ENCODE measurements around the gene PLEKHD1. TPM values are rescaled to one million over a fixed set of nuclear protein-coding genes. Genes with fewer than 3 reads are reported as not detected.

Gene PLEKHD1
- total RNA-seq: under 1 TPM; 0.47 to 0.63 TPM
- polyA plus RNA-seq (2013, experiment 1 of 2): 0.09 TPM
- polyA plus RNA-seq (2013, experiment 2 of 2): 0.19 TPM
- total RNA-seq: 0 to 3.5 (median 0.65) reads per million in 172 experiments

DNA sequence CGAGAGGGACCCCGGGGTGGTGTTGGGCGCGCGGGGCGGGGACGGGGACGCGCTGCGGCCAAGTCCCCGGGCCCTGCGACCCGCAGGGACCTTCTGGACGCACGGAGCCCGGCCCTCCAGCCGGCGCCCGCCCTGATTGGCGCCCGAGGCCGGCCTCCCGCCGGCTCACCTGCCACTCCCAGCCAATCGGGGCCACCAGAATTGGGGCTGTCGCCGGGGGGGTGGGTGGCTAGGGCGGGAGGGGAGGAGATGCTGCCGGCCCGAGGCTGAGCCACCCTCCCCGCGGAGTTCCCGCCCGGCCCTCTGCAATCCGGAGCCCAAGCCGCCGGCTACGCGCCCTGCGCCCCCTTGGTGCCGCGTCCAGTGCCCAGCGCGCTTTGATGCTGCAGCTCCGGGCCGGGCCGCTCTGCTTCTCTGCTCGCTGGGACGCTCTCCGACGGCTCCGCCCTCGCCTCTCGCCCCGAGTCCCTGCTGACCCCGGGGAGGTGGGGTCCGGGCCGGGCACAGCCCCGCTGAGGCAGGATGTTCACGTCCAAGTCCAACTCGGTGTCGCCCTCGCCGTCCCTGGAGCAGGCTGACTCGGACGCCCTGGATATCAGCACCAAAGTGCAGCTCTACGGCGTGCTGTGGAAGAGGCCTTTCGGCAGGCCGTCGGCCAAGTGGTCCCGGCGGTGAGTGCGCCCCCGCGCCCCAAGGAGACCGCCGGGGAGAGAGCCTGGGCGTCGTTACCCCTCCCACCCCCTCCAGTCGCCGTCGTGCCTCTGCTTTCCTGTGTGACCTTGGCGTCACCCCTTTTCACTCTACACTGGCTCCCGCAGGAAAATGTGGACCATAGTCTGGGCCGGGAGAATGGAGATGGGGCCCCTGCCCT, at the start of gene PLEKHD1:
PLEKHD1 (plus strand) TSS at position 285 of the 871 bp plus-strand sequence; CDS start at position 523, 238 bp downstream.
- peaks cover 37 to 66% of the 10 kb centered on the region in 2 experiments for H3K27me3 ChIP-seq (ENCODE audit: control insufficient read depth in 1 of 2, insufficient read depth in 2 of 2, low read length in 2 of 2)
- H3K4me3 Mint-ChIP-seq: no peak within 1 kb of the TSS
- ChIA-PET POLR2A (no interaction called here), CTCF (no interaction called here)
- peaks cover 68% of the 10 kb centered on the region for H3K27me3 Mint-ChIP-seq
- no peak for TF ChIP-seq CTCF (IDR thresholded peaks at IDR 0.05)
- ATAC-seq (ENCODE audit: poor library complexity) (no peak), DNase-seq (no peak)
- H3K9me3 ChIP-seq (ENCODE audit: control insufficient read depth in 1 of 2, insufficient read depth in 1 of 2, low read length in 2 of 2): peaks cover 0 to 8% of the 10 kb centered on the region in 2 experiments
- no peak within 1 kb of the TSS for H3K27ac Mint-ChIP-seq
- no peaks in the 10 kb centered on the region for H3K36me3 ChIP-seq (ENCODE audit: insufficient read depth, low read length)
- peaks cover 7% of the 10 kb centered on the region for H3K4me1 Mint-ChIP-seq (ENCODE audit: low read depth)
- H3K36me3 Mint-ChIP-seq (ENCODE audit: low read depth): no peaks in the 10 kb centered on the region
- H3K4me1 ChIP-seq (ENCODE audit: insufficient read depth, low read length): peaks cover 2% of the 10 kb centered on the region
- intact Hi-C loops (cut with DNase I, micrococcal nuclease): no loop called here
- H3K27ac ChIP-seq (ENCODE audit: low read depth in 1 of 2, low read length in 2 of 2): no peak within 1 kb of the TSS
- no peak within 1 kb of the TSS for H3K4me3 ChIP-seq (ENCODE audit: low read length)
- H3K9me3 Mint-ChIP-seq: no peaks in the 10 kb centered on the region

DNA sequence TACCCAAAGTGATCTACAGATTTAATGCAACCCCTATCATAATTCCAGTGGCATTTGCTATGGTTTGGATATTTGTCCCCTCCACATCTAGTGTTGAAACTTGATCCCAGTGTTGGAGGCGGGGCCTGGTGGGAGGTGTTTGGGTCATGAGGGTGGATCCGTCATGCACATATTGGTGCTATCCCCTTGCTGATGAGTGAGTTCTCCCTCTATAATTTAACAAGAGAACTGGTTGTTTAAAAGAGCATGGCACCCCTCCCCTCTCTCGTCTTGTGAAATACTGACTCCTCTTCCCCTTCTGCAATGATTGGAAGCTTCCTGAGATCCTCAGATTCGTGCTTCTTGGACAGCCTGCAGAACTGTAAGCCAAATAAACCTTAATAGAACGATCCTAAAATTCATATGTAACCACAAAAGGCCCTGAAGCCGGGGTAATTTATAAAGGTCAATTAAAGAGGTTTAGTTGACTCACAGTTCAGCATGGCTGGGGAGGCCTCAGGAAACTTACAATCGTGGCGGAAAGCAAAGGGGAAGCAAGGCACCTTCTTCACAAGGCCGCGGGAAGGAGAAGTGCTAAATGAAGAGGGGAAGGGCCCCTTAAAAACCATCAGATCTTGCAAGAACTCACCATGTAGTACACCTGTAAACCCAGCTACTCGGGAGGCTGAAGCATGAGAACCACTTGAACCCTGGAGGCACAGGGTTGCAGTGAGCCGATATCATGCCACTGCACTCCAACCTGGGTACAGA, 44.8 kb upstream of the PLEKHD1 start:
- POLR2A ChIA-PET: no interaction called here
- Histone ChIP-seq H3K27me3 (ENCODE audit: control insufficient read depth in 1 of 2, insufficient read depth in 2 of 2, low read length in 2 of 2) (no peaks in the 10 kb centered on the region), H3K27ac (ENCODE audit: low read depth in 1 of 2, low read length in 2 of 2) (no peak overlapping the region), H3K4me1 (ENCODE audit: insufficient read depth, low read length) (no peaks in the 10 kb centered on the region), H3K9me3 (ENCODE audit: control insufficient read depth in 1 of 2, insufficient read depth in 1 of 2, low read length in 2 of 2) (no peaks in the 10 kb centered on the region), H3K36me3 (ENCODE audit: insufficient read depth, low read length) (peaks cover 15% of the 10 kb centered on the region), H3K4me3 (ENCODE audit: low read length) (no peak overlapping the region)
- Mint-ChIP-seq H3K27ac (no peak overlapping the region), H3K4me3 (no peak overlapping the region), H3K27me3 (no peaks in the 10 kb centered on the region), H3K4me1 (ENCODE audit: low read depth) (no peaks in the 10 kb centered on the region), H3K36me3 (ENCODE audit: low read depth) (peaks cover 46% of the 10 kb centered on the region), H3K9me3 (no peaks in the 10 kb centered on the region)
- ATAC-seq (ENCODE audit: poor library complexity) (no peak), DNase-seq (no peak)
- intact Hi-C loops (cut with DNase I, micrococcal nuclease): no loop called here
- TF ChIP-seq CTCF (IDR thresholded peaks at IDR 0.05): no peak
- CTCF ChIA-PET: no interaction called here

GRCh38 chr14:69441948-69442347, 42.6 kb upstream of the PLEKHD1 start:
- peaks cover 15% of the 10 kb centered on the region for H3K36me3 ChIP-seq (ENCODE audit: insufficient read depth, low read length)
- no peak for ATAC-seq (ENCODE audit: poor library complexity)
- H3K9me3 Mint-ChIP-seq: no peaks in the 10 kb centered on the region
- H3K27me3 ChIP-seq (ENCODE audit: control insufficient read depth in 1 of 2, insufficient read depth in 2 of 2, low read length in 2 of 2): no peaks in the 10 kb centered on the region
- intact Hi-C loops (cut with DNase I, micrococcal nuclease): no loop called here
- ChIA-PET CTCF (no interaction called here), POLR2A (no interaction called here)
- H3K9me3 ChIP-seq (ENCODE audit: control insufficient read depth in 1 of 2, insufficient read depth in 1 of 2, low read length in 2 of 2): no peaks in the 10 kb centered on the region
- no peak overlapping the region for H3K27ac Mint-ChIP-seq
- peaks cover 62% of the 10 kb centered on the region for H3K36me3 Mint-ChIP-seq (ENCODE audit: low read depth)
- H3K4me1 Mint-ChIP-seq (ENCODE audit: low read depth): no peaks in the 10 kb centered on the region
- no peak overlapping the region for H3K4me3 Mint-ChIP-seq
- no peak overlapping the region for H3K4me3 ChIP-seq (ENCODE audit: low read length)
- H3K27me3 Mint-ChIP-seq: no peaks in the 10 kb centered on the region
- H3K27ac ChIP-seq (ENCODE audit: low read depth in 1 of 2, low read length in 2 of 2): no peak overlapping the region
- TF ChIP-seq CTCF (IDR thresholded peaks at IDR 0.05): no peak
- H3K4me1 ChIP-seq (ENCODE audit: insufficient read depth, low read length): no peaks in the 10 kb centered on the region
- DNase-seq: no peak
